ENCODE results near the gene OR13C4.
"Not testable (repeated sequence)": the region's sequence is repeated elsewhere in the genome, so short reads cannot be mapped to it uniquely, and the experiment has no call there.

The OR13C4 gene

DNA sequence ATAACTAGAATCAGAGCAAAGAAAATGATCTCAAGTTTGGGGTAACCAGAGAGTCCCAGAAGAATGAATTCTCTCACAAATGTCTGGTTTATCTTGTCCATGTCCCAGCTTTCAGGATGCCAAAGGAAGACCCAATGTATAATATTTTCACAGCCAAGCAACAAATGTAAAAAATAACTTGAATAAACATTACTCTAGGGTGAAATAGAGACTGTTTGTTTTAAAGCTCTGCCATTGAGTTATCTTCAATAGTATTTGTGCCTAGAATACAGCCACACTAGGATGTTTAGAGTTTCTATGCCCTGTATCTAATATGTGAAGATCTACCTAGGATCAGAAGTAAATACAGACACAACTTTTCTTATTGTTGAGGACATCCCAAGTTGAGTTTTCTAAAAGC lies at the start of gene OR13C4:
TSS of gene OR13C4 (minus strand) at position 101 of the 400 bp plus-strand sequence. CDS start at position 101, 0 bp downstream.
- DNase-seq: no peak

DNA sequence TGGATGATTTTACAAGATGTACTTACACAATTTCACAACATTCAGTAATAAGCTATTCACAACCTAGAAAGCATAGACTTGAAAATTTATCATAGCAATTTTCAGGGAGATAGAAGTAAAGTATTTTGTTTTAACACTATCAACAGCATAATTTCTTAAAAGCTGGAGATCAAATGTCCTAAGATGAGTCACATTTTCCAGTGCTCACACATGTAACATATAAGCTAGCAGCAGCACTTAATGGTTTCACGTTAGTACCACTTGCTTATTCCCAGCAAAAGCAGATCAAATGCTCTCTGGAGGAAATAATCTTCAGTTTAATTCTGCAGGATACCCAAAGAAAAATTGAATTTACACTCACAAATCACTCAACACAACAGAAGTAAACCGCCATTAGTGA lies 48.4 kb upstream of the OR13C4 start:
- no peak for DNase-seq

DNA sequence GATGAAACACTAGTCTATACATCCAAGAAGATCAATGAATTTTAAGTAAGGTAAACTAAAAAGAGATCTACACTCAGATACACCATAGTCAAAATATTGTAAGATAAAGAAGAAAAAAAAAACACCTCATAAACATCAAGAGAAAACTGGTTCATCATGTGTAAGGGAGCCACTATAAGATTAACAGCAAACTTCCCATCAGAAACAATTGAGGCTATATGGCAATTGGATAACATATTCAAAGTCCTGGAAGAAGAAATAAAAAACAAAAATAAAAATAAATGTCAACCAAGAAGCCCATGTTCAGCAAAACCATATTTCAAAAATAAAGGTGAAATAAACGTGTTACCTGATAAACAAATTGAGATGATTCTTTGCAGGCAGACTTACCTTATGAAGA lies 45.6 kb upstream of the OR13C4 start:
- no peak for DNase-seq

DNA sequence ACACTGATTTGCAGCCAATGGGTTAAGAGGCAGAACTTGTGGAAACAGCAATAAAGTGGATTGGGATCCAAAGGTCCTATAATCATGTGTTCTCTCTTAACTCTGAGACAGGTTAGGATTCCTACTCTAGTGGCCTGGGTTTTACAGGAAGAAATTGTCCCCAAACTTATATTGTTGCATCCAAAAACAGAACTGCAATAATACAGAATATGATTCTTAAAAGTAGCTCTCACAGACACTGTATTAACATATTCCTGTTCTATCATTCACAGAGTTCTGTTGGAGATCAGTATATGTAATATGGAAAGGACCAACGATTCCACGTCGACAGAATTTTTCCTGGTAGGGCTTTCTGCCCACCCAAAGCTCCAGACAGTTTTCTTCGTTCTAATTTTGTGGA lies 41.9 kb upstream of the OR13C4 start, which contains the start of gene OR13C8:
TSS of gene OR13C8 (plus strand) at position 301 of the 400 bp plus-strand sequence. CDS start at position 301, 0 bp downstream.
- DNase-seq: no peak

DNA sequence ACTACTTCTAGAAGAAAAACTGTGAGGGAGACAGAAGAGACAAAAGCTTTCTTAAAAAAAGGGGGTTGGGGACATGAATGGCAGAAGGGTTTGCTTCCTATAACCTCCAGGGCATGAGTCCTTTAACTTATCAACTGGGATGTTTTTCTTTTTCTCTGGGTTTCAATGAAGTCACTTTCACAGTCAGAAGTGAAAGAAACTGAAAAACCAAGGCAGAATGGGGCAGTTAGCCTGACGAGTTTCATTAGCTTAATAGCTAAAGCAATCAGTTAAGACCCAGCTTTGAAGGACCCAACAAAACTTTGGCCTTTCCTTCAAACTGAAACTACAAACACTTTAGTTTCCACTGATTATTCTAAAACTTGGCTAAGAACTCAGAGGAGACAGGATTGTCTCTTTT lies 37.3 kb upstream of the OR13C4 start:
- no peak for DNase-seq

GRCh38 chr9:104556830-104557634 lies 30.0 kb upstream of the OR13C4 start:
- DNase-seq: no peak

GRCh38 chr9:104555521-104555920 lies 28.5 kb upstream of the OR13C4 start:
- DNase-seq: no peak

GRCh38 chr9:104553261-104553660 lies 26.3 kb upstream of the OR13C4 start:
- DNase-seq: no peak

DNA sequence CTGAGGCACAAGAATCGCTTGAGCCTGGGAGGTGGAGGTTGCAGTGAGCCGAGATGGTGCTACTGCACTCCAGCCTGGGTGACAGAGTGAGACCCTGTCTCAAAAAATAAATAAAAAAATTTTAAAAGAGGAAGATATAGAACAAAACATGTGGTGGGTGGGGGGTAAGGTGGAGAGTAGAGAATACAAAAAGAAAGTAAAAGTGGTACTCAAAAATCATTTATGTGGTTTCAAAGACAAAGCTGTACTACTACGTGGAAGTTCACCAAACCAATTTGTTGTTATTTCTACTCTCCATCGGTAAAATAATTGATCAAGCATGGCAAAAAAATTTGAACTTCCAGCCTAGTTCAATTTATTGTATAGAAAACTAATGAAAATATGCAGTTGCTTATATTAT lies 17.6 kb upstream of the OR13C4 start:
- DNase-seq: no peak

DNA sequence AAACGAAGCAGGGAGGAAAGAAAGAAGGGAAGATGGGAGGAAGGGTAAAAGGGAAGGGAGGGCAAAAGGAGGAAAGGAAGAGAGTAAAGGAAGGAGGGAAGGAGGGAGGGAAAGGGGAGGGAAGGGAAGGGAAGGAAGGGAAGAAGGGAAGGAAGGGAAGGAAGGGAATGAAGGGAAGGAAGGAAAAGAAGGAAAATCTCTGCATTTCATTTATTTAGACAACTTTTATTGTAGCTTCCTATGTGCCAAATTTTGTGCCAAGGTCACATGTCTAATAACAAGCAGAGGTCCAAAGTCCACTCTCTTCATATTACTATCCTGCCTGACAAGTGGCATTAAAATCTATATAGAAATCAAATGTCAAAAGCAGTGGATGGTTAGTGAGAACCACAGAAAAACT lies 12.3 kb upstream of the OR13C4 start:
- DNase-seq: no peak

DNA sequence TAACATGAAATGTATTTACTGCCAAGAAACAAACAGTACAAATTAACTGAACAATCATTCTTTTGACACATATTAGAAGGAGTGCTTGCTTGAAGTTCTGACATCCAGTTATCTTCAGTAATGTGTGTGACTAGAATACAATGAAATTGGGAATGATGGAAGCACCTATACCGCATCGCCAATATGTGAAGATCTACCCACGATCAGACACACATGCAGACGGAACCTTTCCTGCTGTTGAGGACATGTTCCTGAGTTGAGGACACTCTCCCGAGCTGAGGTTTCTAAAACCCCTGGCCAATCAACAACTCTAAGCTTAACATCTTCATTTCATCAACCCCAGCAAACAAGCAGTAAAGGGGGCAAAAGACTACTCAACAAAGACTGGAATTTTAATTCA lies 9.7 kb upstream of the OR13C4 start, which contains the start of gene OR13C3:
TSS of gene OR13C3 (minus strand) at position 101 of the 400 bp plus-strand sequence. CDS start 133 bp downstream, outside the sequence.
- no peak for DNase-seq

GRCh38 chr9:104520241-104520640 lies 6.8 kb downstream of the OR13C4 start:
- not testable (repeated sequence) for DNase-seq

DNA sequence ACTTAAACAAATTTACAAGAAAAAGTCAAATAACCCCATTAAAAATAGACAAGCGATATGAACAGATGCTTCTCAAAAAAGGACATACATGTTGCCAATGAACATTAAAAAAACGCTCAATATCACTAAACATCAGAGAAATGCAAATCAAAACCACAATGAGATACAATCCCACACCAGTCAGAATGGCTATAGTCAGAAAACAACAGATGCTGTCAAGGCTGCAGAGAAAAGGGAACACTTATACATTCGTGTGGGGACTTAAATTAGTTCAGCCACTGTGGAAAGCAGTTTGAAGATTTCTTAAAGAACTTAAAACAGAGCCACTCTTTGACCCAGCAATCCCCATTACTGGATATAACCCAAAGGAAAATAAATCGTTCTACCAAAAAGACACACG lies 12.1 kb downstream of the OR13C4 start:
- DNase-seq: no peak

GRCh38 chr9:104506565-104506964 lies 20.4 kb downstream of the OR13C4 start:
- DNase-seq: no peak

- DNase-seq: no peak
These were observed 23.0 kb downstream of the OR13C4 start, which contains the start of gene OR13F1 for GRCh38 chr9:104503963-104504362. OR13F1 (plus strand) TSS chr9:104504263; CDS start chr9:104504263, 0 bp downstream.

DNA sequence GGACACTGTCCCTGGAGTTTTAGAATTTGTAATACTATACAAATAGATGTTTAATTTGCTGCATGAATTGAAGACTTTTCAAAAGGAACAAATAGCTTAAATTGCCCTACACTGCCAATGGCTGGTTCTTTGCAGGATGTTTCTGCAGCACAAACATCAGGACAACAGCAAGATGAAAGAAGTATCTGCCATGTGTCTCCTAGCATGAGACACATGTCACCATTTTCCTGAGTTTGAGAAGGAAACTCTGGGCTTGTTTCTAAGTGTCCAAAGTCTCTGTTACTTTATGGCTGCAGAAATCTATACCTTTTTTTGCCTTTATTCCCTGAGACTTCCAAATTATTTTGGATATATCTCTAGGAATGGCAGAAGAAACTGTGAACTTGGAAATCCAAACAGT lies 23.6 kb downstream of the OR13C4 start:
- DNase-seq: no peak

DNA sequence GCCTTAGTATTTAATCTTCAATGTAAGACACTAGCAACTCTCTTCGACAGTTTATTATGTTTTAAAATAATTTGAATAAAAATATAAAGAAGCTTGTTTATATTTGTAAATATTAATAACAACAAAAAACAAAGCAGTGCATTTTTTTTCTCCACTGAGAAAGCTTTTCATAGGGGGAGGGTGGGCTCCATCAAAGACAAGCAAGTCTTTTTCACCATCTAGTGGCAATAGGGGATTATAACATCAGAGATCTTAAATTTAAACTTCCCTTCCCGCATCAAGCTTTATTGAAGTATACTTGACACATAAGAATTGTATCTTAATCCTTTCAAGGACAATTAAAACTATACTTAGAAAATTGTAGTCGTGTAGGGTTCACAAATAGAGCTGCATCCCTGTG lies 32.2 kb downstream of the OR13C4 start:
- no peak for DNase-seq

DNA sequence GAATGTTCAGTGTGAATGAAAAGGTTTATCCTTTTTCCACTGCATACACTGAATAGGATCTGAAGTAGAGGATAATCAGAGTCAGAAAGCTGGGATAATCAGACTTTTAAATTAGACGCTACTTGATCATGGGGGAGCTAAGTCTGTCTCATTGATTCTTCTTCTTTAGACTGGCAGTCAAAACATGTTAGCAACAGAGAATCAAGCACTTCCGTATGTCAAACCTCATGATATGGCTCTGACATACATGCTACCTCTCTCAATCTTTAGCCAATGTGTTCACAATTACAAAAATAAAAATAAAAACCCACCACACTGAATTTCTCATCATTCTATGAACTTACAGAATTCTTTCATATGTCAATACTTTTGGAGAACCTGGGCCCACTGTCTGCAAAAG lies 42.0 kb downstream of the OR13C4 start:
- DNase-seq: no peak

DNA sequence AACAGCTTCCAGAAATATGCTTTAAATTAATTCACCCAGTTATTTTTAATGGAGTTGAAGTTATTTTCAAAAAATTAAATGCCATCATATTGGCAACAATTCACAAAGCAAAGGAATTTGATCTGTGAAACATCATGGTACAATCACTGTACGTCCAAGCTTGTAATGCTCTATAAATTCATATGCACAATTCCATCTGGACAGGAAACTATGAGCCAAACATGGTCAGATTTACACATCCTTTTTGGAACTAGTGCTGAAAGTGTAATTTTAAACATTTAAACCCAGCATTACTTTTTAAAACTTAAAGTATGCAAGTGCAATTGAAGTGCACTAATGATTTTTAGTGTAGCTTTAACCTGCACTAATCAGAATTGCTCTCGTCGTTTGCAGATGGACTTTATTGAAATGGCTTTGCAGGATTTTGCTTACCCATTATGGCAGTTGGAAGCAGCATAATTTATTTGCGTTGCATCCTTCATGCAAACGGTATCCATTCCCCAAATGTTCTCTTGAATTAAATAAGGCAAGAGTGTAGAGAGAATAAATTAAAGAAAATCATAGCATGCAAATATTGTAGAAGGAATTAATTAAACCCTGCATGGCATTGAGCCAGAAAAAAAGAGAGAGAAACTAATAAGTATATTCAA lies 44.0 kb downstream of the OR13C4 start:
- no peak for DNase-seq
